Measurements from ENCODE around the gene RASGRF1.

The RASGRF1 gene

GRCh38 chr15:78968539-78969271, 121.9 kb downstream of the RASGRF1 start:
- no peaks in the 10 kb centered on the region for H3K4me1 ChIP-seq (ENCODE audit: insufficient read depth, low read length, poor library complexity, severe bottlenecking)
- no peak overlapping the region for H2AFZ ChIP-seq (ENCODE audit: low read length)
- no peak overlapping the region for H3K9ac ChIP-seq (ENCODE audit: low read depth, low read length, poor library complexity, severe bottlenecking)

GRCh38 chr15:78968114-78968513, 122.5 kb downstream of the RASGRF1 start:
- Histone ChIP-seq H2AFZ (ENCODE audit: low read length) (no peak overlapping the region), H3K9ac (ENCODE audit: low read depth, low read length, poor library complexity, severe bottlenecking) (no peak overlapping the region), H3K4me3 (ENCODE audit: low read length, poor library complexity, severe bottlenecking) (no peak overlapping the region), H3K4me1 (ENCODE audit: insufficient read depth, low read length, poor library complexity, severe bottlenecking) (no peaks in the 10 kb centered on the region), H3F3A (ENCODE audit: low read depth) (no peaks in the 10 kb centered on the region), H3K79me2 (ENCODE audit: insufficient read depth, low read length) (no peaks in the 10 kb centered on the region), H4K20me1 (ENCODE audit: insufficient read depth, low read length, poor library complexity, severe bottlenecking) (no peaks in the 10 kb centered on the region), H3K9me3 (ENCODE audit: insufficient read depth, low read depth, low read length) (no peaks in the 10 kb centered on the region), H3K27me3 (ENCODE audit: insufficient read depth, low read length, poor library complexity, severe bottlenecking) (no peaks in the 10 kb centered on the region), H3K9me2 (replicated peaks; ENCODE audit: low read depth, low read length) (no peaks in the 10 kb centered on the region), H3K36me3 (ENCODE audit: insufficient read depth, low read length) (no peaks in the 10 kb centered on the region), H3K4me2 (ENCODE audit: low read depth, low read length, poor library complexity, severe bottlenecking) (no peak overlapping the region)
- TF ChIP-seq, protein P1, sequence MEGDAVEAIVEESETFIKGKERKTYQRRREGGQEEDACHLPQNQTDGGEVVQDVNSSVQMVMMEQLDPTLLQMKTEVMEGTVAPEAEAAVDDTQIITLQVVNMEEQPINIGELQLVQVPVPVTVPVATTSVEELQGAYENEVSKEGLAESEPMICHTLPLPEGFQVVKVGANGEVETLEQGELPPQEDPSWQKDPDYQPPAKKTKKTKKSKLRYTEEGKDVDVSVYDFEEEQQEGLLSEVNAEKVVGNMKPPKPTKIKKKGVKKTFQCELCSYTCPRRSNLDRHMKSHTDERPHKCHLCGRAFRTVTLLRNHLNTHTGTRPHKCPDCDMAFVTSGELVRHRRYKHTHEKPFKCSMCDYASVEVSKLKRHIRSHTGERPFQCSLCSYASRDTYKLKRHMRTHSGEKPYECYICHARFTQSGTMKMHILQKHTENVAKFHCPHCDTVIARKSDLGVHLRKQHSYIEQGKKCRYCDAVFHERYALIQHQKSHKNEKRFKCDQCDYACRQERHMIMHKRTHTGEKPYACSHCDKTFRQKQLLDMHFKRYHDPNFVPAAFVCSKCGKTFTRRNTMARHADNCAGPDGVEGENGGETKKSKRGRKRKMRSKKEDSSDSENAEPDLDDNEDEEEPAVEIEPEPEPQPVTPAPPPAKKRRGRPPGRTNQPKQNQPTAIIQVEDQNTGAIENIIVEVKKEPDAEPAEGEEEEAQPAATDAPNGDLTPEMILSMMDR (conservative IDR thresholded peaks at IDR 0.05; ENCODE audit: low read length): no peak
- no peak for TF ChIP-seq EZH2phosphoT487 (IDR thresholded peaks at IDR 0.05; ENCODE audit: borderline replicate concordance)

More at GRCh38 chr15:78968539-78969271, 121.9 kb downstream of the RASGRF1 start:
- no peak for TF ChIP-seq EZH2phosphoT487 (IDR thresholded peaks at IDR 0.05; ENCODE audit: borderline replicate concordance)
- TF ChIP-seq, protein P1 (conservative IDR thresholded peaks at IDR 0.05; ENCODE audit: low read length): no peak
- H3K36me3 ChIP-seq (ENCODE audit: insufficient read depth, low read length): no peaks in the 10 kb centered on the region
- H3K4me3 ChIP-seq (ENCODE audit: low read length, poor library complexity, severe bottlenecking): no peak overlapping the region
- H3K4me2 ChIP-seq (ENCODE audit: low read depth, low read length, poor library complexity, severe bottlenecking): no peak overlapping the region
- no peaks in the 10 kb centered on the region for H3K9me2 ChIP-seq (replicated peaks; ENCODE audit: low read depth, low read length)
- H4K20me1 ChIP-seq (ENCODE audit: insufficient read depth, low read length, poor library complexity, severe bottlenecking): no peaks in the 10 kb centered on the region
- H3K27me3 ChIP-seq (ENCODE audit: insufficient read depth, low read length, poor library complexity, severe bottlenecking): no peaks in the 10 kb centered on the region
- H3F3A ChIP-seq (ENCODE audit: low read depth): no peaks in the 10 kb centered on the region
- H3K79me2 ChIP-seq (ENCODE audit: insufficient read depth, low read length): no peaks in the 10 kb centered on the region
- no peaks in the 10 kb centered on the region for H3K9me3 ChIP-seq (ENCODE audit: insufficient read depth, low read depth, low read length)

DNA sequence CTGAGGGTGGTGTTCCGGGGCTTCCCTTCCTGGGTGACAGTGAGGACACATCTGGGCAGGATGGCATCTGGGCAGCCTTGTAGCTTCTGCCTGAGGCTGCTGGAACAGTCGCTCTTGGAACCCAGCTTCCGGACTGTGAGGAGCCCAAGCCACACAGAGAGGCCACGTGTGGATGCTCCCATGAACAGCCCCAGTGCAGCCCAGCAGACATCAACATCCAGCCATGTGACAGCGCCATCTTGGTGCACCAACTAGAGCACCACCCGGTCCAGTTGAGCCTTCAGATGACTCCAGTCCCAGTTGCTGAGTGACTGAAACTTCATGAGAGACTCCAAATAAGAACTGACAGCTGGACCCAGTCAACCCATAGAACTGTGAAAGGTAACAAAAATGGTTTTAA, 130.3 kb downstream of the RASGRF1 start:
- H3K4me1 ChIP-seq (ENCODE audit: insufficient read depth, low read length, poor library complexity, severe bottlenecking): no peaks in the 10 kb centered on the region
- no peak overlapping the region for H2AFZ ChIP-seq (ENCODE audit: low read length)
- no peaks in the 10 kb centered on the region for H3K36me3 ChIP-seq (ENCODE audit: insufficient read depth, low read length)
- H3K27me3 ChIP-seq (ENCODE audit: insufficient read depth, low read length, poor library complexity, severe bottlenecking): no peaks in the 10 kb centered on the region
- TF ChIP-seq, protein P1 (conservative IDR thresholded peaks at IDR 0.05; ENCODE audit: low read length): no peak
- no peak for TF ChIP-seq EZH2phosphoT487 (IDR thresholded peaks at IDR 0.05; ENCODE audit: borderline replicate concordance)
- H3F3A ChIP-seq (ENCODE audit: low read depth): no peaks in the 10 kb centered on the region
- H4K20me1 ChIP-seq (ENCODE audit: insufficient read depth, low read length, poor library complexity, severe bottlenecking): no peaks in the 10 kb centered on the region
- no peaks in the 10 kb centered on the region for H3K9me3 ChIP-seq (ENCODE audit: insufficient read depth, low read depth, low read length)
- H3K9me2 ChIP-seq (replicated peaks; ENCODE audit: low read depth, low read length): no peaks in the 10 kb centered on the region
- H3K4me3 ChIP-seq (ENCODE audit: low read length, poor library complexity, severe bottlenecking): no peak overlapping the region
- no peak overlapping the region for H3K9ac ChIP-seq (ENCODE audit: low read depth, low read length, poor library complexity, severe bottlenecking)
- no peak overlapping the region for H3K4me2 ChIP-seq (ENCODE audit: low read depth, low read length, poor library complexity, severe bottlenecking)
- H3K79me2 ChIP-seq (ENCODE audit: insufficient read depth, low read length): no peaks in the 10 kb centered on the region
